ENCODE measurements around the gene CXCR3. TPM values are rescaled to one million over a fixed set of nuclear protein-coding genes. Genes with fewer than 3 reads are reported as not detected.
"Not testable (repeated sequence)": the region's sequence is repeated elsewhere in the genome, so short reads cannot be mapped to it uniquely, and the experiment has no call there.

Gene CXCR3
- 163 and 166 TPM in 2 replicates for total RNA-seq

DNA sequence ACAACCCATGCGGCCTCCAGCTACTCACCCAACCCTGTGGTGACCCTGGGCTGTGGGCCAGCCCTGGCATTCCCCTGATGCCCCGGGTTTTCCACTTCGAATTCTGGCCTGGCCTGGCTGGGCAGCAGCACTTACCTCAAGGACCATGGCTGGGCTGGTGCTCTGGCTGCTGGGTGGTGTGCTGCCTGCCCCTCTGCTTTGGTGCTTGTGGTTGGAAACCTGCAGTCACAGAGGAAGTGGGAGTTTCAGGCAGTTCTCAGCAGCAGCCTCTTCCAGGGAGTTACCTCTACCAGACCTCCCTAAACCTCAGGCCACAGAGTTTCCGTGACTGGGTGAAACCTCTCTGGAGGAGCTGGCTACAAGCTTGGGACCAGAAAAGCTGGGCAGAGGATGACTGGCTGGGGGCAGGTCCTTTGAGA is at the start of gene CXCR3:
CXCR3 (minus strand) TSS at position 209 of the 419 bp plus-strand sequence; CDS start at position 147, 62 bp downstream.
- intact Hi-C loops (cut with micrococcal nuclease), result loop anchor here (1.0 to 5.0 kb wide), 5 partner anchors 9 to 506 kb away; partner anchors contain the start of genes IL2RG and TAF1

DNA sequence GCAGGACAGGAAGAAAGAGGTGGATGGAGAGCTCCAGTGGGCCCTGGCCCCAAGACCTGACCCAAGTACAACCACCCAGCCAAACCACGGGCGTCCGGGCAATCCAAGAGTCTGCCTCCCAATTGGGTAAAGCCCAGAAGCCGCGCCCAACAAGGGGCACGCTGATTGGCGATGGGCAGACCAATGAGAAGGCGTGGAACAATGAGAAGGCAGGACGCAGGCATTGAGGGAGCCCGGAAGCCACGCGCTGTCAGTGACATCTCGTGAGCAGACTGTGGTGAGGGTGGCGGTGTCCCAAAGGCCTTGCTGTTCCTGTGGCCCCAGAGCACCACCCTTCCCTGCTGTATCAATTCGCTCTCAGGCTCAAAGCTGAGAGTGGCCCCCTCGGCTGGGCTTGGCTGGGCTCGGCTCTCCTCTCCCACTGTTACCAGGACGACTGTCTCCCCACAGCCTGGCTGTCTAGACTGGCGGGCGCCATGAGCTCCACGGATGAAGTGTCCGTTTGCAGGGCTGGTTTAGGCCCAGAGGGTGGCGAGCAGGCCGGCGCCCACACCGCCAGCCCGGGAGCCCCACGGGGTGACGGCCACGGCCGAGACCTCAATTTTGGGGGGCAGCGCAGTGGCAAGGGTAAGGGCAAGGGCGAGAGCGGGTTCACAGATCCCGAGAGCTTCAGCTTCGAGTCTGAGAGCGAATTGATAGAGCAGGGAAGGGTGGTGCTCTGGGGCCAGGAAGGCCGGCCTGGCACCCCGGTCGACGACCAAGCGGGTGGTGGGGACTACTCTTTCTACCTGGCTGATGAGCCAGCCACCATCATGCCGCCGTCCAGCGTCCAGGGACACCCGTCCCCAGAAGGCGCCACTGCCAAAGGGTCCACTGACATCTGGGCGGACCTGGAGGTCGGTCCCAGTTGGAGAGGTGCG is 49.3 kb upstream of the CXCR3 start, which contains the start of gene LOC101059915:
LOC101059915 (plus strand) TSS at position 219 of the 920 bp plus-strand sequence.
- intact Hi-C loops (cut with micrococcal nuclease), result no loop called here

DNA sequence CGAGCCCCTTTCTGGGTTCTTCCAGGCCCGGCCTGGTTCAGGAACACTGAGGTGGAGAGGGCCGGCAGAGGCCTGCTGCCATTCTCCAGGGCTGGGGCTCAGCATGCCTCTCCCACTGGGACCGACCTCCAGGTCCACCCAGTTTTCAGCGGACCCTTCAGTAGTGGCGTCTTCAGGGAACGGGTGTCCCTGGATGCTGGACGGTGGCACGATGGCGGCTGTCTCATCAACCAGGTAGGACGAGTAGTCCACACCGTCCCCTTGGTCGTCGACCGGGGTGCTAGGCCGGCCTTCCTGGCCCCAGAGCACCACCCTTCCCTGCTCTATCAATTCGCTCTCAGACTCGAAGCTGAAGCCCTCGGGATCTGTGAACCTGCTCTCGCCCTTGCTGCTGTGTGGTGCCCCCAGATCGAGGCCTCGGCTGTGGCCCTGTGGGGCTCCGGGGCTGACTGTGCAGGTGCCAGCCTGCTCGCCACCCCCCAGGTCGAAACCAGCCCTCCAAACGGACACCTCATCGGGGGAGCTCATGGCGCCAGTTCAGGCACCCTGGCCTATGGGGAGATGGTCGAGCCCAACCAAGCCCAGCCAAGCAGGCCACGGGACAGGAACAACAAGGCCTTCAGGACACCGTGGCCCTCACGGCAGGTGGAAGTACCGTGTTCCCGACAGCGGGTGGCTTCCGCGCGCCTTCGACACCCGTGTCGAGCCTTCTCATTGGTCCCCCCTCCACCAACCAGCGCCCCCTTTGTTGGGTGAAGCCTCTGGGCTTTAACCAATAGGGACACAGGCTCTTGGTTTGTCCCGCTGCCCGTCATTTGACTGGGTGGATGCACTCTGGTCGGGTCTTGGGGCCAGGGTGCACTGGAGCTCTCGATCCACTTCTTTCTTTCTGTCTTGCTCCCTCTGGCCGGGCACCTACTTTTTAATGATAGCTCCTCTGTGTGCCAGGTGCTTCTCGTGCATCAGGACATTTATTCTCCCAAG is 48.2 kb upstream of the CXCR3 start:
- intact Hi-C loops (cut with micrococcal nuclease), result no loop called here

DNA sequence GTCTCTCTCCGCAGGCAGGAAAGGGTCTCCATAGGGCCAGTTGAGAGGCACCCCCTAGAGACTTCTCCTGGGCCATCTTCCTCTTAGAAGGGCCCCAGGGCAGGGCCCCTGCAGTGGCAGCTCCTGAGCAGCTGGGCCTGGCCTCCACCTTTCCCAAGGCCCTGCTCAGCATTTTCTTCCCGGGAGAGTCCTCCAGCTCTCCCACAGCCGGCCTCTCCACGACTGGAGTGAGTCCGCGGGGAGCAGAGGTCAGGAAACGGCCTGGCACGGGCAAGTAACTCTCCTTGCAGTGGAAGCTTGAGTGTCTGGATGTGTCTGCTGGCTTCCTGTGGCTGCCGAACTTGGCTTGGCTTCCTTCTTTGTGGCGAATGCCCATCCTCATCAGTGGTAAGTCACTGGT is 47.4 kb upstream of the CXCR3 start:
- intact Hi-C loops (cut with micrococcal nuclease), result no loop called here

DNA sequence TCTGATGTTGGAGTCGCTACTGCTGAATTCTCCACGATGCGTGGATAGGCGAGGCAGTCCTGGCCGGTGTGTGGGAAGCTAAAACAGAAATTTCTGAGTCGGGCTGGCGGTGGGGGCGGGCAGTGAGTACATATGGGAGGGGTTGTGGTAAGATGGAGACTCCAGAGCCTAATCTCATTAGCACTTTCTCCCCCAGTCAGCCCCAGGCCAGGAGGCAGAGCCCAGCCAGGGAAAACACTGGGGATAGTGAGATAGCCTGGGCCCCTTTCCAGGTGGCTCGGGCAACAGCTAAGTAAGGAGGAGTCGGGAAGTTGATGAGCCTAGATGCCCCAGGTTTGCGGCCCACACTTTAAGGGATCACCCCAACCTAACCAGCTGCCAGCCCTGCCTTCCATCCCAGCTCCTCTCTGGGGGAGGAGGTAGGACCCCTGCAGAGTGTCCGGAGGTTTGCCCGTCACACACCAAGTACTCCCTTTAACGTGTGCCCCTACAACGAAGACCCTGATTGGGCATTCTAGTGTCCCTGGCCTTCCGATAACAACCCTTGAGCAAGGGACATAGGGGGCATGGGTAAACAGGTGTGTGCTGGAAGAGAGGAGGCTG is 46.7 kb upstream of the CXCR3 start:
- intact Hi-C loops (cut with micrococcal nuclease), result no loop called here

DNA sequence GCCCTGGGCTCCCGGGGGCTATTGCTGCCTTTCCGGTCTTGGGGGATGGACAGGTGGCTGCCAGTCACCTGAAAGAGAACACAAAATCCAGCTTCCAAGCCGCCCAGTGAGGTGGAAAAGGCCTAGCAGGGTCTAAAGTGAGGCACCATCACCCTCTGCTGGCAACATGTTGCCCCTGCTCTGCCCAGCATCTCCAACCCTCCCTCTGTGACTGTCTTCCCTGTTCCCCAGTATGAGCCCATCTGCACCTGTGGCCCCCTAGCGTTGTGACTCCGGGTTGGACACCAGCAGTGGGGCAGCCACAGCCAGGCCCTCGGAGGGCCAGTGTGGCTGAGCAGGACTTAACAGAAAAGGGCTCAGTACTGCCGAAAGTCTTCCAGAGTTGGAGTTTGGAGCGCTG is 45.9 kb upstream of the CXCR3 start:
- intact Hi-C loops (cut with micrococcal nuclease), result not testable (repeated sequence)

DNA sequence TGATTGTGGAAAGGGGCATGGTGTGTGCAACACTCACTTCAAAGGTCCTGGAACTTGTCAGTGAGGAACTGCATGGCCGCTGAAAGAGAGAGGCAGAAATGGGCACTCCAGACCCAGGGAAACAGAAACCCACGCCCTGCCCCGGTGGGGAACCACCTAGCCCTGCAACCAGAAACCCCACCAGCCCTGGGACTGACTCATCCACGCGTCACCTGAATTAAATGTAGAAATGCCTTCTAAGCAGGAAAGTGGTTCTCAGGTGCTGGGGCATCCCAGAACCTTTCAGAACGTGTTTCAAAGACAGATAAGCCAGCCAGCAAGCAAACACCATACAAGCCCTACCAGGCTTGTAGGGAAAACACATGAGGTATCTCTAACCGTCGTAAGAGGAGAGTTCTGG is 44.9 kb upstream of the CXCR3 start:
- intact Hi-C loops (cut with micrococcal nuclease), result not testable (repeated sequence)

DNA sequence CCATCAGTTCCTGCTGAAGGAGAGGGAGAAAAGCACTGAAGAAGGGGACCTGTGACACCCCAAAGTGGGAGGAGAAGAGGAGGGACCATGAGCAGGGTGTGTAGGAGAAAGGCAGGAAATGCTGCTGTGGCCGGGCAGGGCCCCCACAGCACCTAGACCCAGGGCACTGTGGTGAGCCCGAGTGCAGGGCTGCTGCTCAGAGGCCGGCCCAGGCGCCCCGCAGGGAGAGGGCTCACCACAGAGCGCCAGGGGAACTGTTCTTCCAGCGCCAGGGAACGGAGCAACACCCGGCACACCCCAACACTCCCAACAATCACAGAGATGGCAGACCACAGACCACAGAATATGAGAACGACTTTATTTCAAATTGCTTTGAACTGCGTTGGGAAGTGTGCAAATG is 44.3 kb upstream of the CXCR3 start:
- intact Hi-C loops (cut with micrococcal nuclease), result not testable (repeated sequence)

DNA sequence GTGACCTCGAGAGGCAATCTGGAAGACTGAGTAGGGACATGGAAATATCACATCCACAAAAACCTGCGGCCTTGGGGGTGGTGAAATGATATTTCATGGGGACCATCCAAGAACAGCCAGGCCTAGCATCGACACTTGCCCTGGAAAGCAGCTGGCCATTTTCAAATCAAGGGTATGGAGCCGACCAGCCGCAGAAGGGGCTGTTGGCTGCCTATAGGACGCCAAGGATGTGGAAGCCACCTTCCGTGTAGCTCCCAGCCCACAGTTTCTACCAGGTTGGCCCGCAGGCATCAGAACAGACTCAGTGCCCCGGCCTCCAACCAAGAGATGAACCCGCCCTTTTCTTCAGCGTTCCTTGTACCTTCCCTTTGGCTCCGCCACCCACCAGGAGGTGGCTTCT is 43.6 kb upstream of the CXCR3 start:
- intact Hi-C loops (cut with micrococcal nuclease), result no loop called here

DNA sequence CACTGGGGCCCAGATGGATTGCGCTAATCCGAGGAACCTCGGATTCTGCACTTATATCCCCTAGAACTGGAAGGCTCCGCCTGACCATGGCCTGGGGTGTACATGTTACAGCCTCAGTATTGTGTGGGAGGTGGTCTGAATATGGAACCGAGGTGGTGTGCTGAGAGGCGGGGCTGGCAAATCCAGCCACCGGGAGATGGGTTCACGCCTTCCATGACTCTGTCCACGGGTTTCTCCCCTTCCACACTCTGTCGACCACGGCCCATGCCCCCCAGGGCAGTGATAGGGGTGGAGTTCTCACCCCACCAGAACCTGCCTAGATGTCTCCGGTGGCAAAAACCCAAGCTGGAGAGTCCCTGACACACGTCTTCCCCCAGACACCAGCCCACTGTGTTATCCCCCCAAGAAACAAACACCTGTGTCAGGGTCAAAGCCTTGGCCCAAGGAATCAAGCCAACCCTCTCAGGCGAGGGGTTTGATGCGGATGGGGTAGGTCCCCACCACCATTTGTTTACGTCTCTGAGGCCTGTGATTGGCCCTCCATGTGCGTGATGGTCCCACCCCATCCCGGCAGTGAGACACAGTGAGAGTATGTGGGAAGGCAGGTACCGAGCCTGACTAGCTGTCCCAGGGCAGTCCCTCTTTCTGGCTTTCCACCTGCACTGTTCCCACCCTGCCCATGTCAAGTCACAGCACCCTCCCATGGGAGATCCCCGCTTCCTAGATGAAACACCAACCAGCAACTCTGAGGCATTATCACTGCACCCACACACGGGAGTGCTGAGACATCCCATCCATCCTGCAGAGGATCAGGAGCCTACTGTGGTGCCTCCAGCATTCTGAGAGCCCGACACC is 42.5 kb upstream of the CXCR3 start:
- intact Hi-C loops (cut with micrococcal nuclease), result no loop called here

DNA sequence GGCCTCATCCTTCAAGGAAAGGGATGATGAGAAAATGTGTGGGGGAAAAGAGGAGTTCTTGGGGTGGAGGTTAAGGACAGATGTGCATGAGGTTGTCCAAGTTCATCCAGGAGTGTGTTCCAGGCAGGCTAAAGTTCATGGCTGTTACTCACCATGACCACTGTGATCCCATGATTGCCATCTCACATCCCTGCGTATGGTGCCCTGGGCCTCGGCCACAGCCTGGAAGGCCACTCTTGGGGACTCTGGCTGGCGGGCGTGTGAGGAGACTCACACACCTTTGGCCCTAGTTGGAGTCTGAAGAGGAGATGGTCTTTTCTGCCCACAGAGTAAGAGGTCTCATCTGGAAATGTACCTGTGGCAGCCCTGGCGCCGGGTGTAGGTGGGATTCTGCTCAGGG is 41.6 kb upstream of the CXCR3 start:
- intact Hi-C loops (cut with micrococcal nuclease), result loop anchor here (5.0 kb wide), 1 partner anchor 693 kb away; no protein-coding TSS in a partner anchor

DNA sequence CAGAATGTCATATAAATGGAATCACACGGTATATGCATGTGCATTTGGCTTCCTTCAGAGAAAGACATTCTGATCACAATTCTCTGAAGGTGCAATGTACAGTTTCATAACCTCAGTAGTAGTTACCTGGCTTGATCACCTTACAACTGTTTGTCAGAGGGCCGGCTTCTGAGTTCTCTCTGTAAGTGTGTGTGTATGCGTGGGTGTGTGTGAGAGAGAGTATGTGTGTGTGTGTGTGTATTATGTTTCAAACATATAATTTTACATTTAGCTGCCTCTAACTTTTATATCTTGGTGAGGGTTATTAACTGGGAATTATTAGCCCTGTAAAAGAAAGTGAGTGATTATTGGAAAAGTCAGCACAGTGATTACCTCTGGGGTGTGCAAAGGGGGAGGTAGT is 41.0 kb upstream of the CXCR3 start:
- intact Hi-C loops (cut with micrococcal nuclease), result loop anchor here (5.0 kb wide), 1 partner anchor 692 kb away; no protein-coding TSS in a partner anchor

DNA sequence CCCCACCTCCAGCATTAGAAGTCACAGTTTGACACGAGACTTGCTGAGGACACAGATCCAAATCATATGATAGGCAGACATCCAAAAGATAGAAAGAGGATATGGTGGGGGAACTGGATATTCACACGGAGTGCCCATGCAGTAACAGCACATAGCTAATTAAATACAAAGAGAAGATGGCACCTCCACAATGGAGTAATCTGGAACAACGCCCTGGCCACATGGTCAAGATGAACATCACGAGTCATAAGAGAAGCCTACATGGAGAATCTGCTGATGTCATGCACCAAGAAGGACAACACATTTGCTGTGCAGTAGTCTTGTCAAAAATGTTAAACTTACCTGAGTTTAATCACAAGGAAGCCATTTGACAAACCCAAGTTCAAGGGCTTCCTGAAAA is 39.0 kb upstream of the CXCR3 start:
- intact Hi-C loops (cut with micrococcal nuclease), result loop anchor here (5.0 kb wide), 1 partner anchor 690 kb away; no protein-coding TSS in a partner anchor

DNA sequence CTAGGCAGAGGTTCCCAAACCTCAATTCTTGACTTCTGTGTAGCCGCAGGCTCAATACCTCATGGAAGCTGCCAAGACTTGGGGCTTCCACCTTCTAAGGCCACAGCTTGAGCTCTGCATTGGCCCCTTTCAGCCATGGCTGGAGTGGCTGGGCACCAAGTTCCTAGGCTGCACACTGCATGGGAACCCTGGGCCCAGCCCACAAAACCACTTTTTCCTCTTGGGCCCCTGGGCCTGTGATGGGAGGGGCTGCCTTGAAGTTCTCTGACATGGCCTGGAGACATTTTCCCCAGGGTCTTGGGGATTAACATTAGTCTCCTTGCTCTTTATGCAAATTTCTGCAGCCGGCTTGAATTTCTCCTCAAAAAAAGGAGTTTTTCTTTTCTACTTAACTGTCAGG is 35.0 kb upstream of the CXCR3 start:
- intact Hi-C loops (cut with micrococcal nuclease), result loop anchor here (2.0 to 5.0 kb wide), 3 partner anchors 71 to 223 kb away; no protein-coding TSS in a partner anchor

DNA sequence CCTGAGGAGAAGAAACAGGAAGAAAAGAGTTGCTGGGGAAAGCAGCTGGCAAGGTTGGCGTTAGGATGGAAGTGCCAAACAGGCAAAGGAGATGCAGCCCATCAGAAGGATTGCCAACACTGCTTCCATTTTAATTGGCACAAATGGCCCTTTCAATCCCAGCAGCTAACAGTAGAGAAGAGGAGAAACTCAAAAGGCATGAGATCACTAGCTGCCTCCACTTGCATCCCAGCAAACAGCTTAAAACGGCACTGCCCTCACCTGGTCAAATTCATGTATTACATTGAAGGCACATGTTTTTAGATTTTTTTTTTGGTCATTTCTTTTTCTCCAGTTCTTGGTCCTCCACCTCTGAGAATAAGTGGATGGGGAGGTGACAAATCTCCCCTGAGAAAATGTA is 34.1 kb upstream of the CXCR3 start:
- intact Hi-C loops (cut with micrococcal nuclease), result loop anchor here (1.0 to 5.0 kb wide), 5 partner anchors 34 to 222 kb away; partner anchors contain the start of gene CXCR3

DNA sequence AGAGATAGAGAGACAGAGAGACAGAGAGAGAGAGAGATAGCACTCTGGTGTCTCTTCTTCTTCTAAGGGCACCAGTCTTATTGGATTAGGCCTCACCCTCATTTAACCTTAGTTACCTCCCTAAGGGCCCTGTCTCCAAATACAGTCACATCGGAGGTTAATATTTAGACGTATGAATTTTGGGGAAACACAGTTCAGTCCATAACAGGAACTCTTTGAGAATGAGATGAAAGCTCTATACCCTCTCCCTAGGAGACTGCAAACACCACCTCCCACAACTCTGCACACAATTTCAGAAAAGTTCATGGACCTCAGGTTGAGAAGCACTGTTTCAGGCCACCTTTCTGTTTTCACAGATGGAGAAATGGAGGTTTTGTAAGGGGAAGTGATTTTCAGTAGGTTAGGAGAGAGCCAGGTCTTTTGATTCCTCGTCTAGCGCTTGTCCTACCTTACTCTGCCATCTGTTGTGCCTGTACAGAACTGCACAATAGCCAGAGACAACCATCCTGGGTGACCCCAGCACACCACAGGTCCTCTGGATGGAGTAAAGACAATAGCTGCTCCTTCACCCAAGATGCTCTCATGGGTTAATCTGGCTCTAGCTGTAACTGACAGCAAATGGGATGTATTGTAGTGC is 32.1 kb upstream of the CXCR3 start:
- intact Hi-C loops (cut with micrococcal nuclease), result loop anchor here (1.0 to 5.0 kb wide), 3 partner anchors 28 to 88 kb away; no protein-coding TSS in a partner anchor

DNA sequence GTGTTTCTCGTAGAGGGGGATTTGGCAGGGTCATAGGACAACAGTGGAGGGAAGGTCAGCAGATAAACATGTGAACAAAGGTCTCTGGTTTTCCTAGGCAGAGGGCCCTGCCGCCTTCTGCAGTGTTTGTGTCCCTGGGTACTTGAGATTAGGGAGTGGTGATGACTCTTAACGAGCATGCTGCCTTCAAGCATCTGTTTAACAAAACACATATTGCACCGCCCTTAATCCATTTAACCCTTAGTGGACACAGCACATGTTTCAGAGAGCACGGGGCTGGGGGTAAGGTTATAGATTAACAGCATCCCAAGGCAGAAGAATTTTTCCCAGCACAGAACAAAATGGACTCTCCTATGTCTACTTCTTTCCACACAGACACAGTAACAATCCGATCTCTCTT is 26.1 kb upstream of the CXCR3 start:
- intact Hi-C loops (cut with micrococcal nuclease), result not testable (repeated sequence)

DNA sequence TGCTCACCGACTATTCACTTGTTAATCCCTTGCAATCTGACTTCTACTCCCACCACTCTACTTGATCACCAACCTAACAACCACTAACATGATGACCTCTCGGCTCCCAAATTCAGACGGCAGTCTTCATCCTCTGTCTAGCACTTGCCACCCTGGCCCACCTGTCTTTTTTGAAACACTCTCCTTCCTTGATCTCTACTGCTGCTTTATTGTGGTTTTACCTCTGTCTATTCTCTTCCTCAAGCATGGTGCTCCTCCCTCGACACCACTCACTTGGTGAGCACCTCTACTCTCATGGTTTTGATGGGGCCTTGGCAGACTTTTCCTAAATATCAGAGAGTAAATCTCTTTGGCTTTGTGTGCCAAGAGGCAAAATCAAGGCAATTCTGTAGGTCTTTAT is 21.7 kb upstream of the CXCR3 start:
- intact Hi-C loops (cut with micrococcal nuclease), result no loop called here

DNA sequence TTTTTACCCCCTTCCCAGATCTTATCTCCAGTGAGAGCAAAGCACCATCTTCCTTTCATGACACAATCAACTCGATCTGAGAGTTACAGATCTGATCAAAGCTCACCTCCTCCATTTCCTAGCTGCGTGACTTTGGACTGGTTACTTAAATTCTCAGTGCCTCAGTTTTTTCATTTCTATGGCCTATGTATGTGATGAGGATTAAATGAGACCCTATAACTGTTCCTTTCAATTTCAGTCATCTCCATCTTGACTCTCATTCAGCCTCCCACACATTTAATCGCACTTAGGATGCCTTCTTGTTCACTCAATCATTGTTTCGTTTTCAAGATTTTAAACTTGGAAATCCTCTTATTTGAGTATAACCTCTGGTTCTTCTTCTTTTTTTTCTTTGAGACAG is 20.1 kb upstream of the CXCR3 start:
- intact Hi-C loops (cut with micrococcal nuclease), result loop anchor here (1.0 kb wide), 1 partner anchor 16 kb away; no protein-coding TSS in a partner anchor
